DOHH2 (cell line): ENCODE data around the gene MYB.

Experiments used
- H3F3A ChIP-seq: fragments of 200-600 bp; sonication (generic), shearing (Covaris generic); 2 replicates; pipeline ENCODE4 v1.6.0; 2016; ENCODE audit warnings: antibody characterized with exemption, mild to moderate bottlenecking; ENCODE audit not compliant: control insufficient read depth, insufficient read depth
- H3K27ac ChIP-seq: fragments of 200-600 bp; sonication (generic); 2 replicates; pipeline ENCODE4 v1.5.1; 2014; ENCODE audit warnings: low read depth, mild to moderate bottlenecking, low read length, moderate library complexity
- H3K27me3 ChIP-seq: fragments of 200-600 bp; sonication (generic); 2 replicates; pipeline ENCODE4 v1.6.1; 2014; ENCODE audit warnings: mild to moderate bottlenecking, low read length, mixed read lengths; ENCODE audit not compliant: control insufficient read depth
- H3K36me3 ChIP-seq: fragments of 200-600 bp; sonication (generic); 2 replicates; pipeline ENCODE4 v1.6.1; 2014; ENCODE audit warnings: mild to moderate bottlenecking, low read length, moderate library complexity, mixed read lengths; ENCODE audit not compliant: control insufficient read depth
- H3K4me1 ChIP-seq: fragments of 200-600 bp; sonication (generic); 2 replicates; pipeline ENCODE4 v1.6.1; 2014; ENCODE audit warnings: mild to moderate bottlenecking, low read length, mixed read lengths; ENCODE audit not compliant: control insufficient read depth
- H3K4me2 ChIP-seq: fragments of 200-600 bp; sonication (generic); 2 replicates; pipeline ENCODE4 v1.6.0; 2014; ENCODE audit warnings: mild to moderate bottlenecking, low read length, moderate library complexity
- H3K4me3 ChIP-seq: fragments of 200-600 bp; sonication (generic); 2 replicates; pipeline ENCODE4 v1.5.1; 2014; ENCODE audit warnings: mild to moderate bottlenecking, low read length, mixed read lengths
- H3K79me2 ChIP-seq: fragments of 200-600 bp; sonication (generic); 2 replicates; pipeline ENCODE4 v1.6.1; 2014; ENCODE audit warnings: mild to moderate bottlenecking, low read length, mixed read lengths; ENCODE audit not compliant: control insufficient read depth
- H3K9me2 ChIP-seq: fragments of 200-600 bp; sonication (generic); replicated peaks from 2 replicates; pipeline ENCODE4 v1.6.1; 2014; ENCODE audit warnings: mild to moderate bottlenecking, low read length, mixed read lengths; ENCODE audit not compliant: control insufficient read depth
- H3K9me3 ChIP-seq: fragments of 200-600 bp; sonication (generic); 2 replicates; pipeline ENCODE4 v1.6.1; 2014; ENCODE audit warnings: antibody characterized with exemption, low read length, mixed read lengths; ENCODE audit not compliant: control insufficient read depth, insufficient read depth
- H4K20me1 ChIP-seq: fragments of 200-600 bp; sonication (generic); 2 replicates; pipeline ENCODE4 v1.6.0; 2014; ENCODE audit warnings: low read depth, mild to moderate bottlenecking, antibody characterized with exemption, low read length, moderate library complexity; ENCODE audit not compliant: control insufficient read depth, insufficient read depth
- CTCF ChIP-seq: fragments of 200-600 bp; sonication (generic); IDR thresholded peaks from one replicate; pipeline ENCODE4 v1.5.1; 2014; ENCODE audit warnings: antibody characterized with exemption, mild to moderate bottlenecking, low read depth, low read length; ENCODE audit not compliant: poor library complexity, severe bottlenecking
- EZH2phosphoT487 ChIP-seq: fragments of 200-600 bp; sonication (generic); IDR thresholded peaks from 2 replicates; pipeline ENCODE4 v1.6.1; 2017; ENCODE audit warnings: borderline replicate concordance, mild to moderate bottlenecking, antibody characterized with exemption, low read length, moderate library complexity, mixed read lengths

The MYB gene

GRCh38 chr6:135183002-135183531, 2.0 kb downstream of the MYB start:
- peak overlapping the region; percentile 79 for H3K27ac ChIP-seq
- no peak for TF ChIP-seq CTCF
- no peak for TF ChIP-seq EZH2phosphoT487
- no peaks in the 10 kb centered on the region for H3K9me3 ChIP-seq
- peaks cover 60% of the 10 kb centered on the region for H3K79me2 ChIP-seq
- peaks cover 41% of the 10 kb centered on the region for H3K36me3 ChIP-seq
- H3K4me1 ChIP-seq, result peaks cover 35% of the 10 kb centered on the region
- H3K9me2 ChIP-seq, result no peaks in the 10 kb centered on the region
- no peaks in the 10 kb centered on the region for H3K27me3 ChIP-seq
- peak overlapping the region; percentile 80 for H3K4me3 ChIP-seq
- H4K20me1 ChIP-seq, result no peaks in the 10 kb centered on the region
- H3K4me2 ChIP-seq, result peak overlapping the region; percentile 83
- peaks cover 30% of the 10 kb centered on the region for H3F3A ChIP-seq

GRCh38 chr6:135183532-135184440, 2.7 kb downstream of the MYB start:
- peaks cover 24% of the 10 kb centered on the region for H3F3A ChIP-seq
- TF ChIP-seq CTCF, result peak; percentile 94
- no peak for TF ChIP-seq EZH2phosphoT487
- H3K9me3 ChIP-seq, result no peaks in the 10 kb centered on the region
- H3K36me3 ChIP-seq, result peaks cover 43% of the 10 kb centered on the region
- H3K27ac ChIP-seq, result peak overlapping the region; percentile 79
- H3K79me2 ChIP-seq, result peaks cover 60% of the 10 kb centered on the region
- H4K20me1 ChIP-seq, result no peaks in the 10 kb centered on the region
- no peaks in the 10 kb centered on the region for H3K9me2 ChIP-seq
- H3K27me3 ChIP-seq, result no peaks in the 10 kb centered on the region
- H3K4me2 ChIP-seq, result peak overlapping the region; percentile 83
- H3K4me3 ChIP-seq, result peak overlapping the region; percentile 80
- peaks cover 31% of the 10 kb centered on the region for H3K4me1 ChIP-seq

- Histone ChIP-seq H3K36me3 (peaks cover 60% of the 10 kb centered on the region), H3K4me3 (no peak overlapping the region), H3K4me1 (peaks cover 34% of the 10 kb centered on the region), H3K27me3 (no peaks in the 10 kb centered on the region), H3K9me2 (no peaks in the 10 kb centered on the region), H3K27ac (no peak overlapping the region), H3F3A (peaks cover 9% of the 10 kb centered on the region), H3K4me2 (no peak overlapping the region), H3K79me2 (peaks cover 60% of the 10 kb centered on the region), H3K9me3 (no peaks in the 10 kb centered on the region), H4K20me1 (no peaks in the 10 kb centered on the region)
- no peak for TF ChIP-seq EZH2phosphoT487
- TF ChIP-seq CTCF, result no peak
These were observed 4.4 kb downstream of the MYB start for GRCh38 chr6:135185483-135185882.
